NCI-H2196 (cell line): ENCODE measurements around the gene KCNH6.

Experiments
- DNase-seq: peaks from one replicate; lab custom pipeline; 2025; ENCODE audit not compliant: unreplicated experiment; lab: John Stamatoyannopoulos, UW

The KCNH6 gene

GRCh38 chr17:63595132-63595531 is 72.0 kb downstream of the KCNH6 start:
- no peak for DNase-seq
